GM19372 (cell line): Measurements from ENCODE around the gene CERS3.

ENCODE experiments used
- ATAC-seq: cut with Tn5 transposase; IDR thresholded peaks from one replicate; pipeline ENCODE4 v1.9.1; 2021; ENCODE audit warnings: mild to moderate bottlenecking, low read depth, moderate library complexity; ENCODE audit not compliant: unreplicated experiment

Gene CERS3

DNA sequence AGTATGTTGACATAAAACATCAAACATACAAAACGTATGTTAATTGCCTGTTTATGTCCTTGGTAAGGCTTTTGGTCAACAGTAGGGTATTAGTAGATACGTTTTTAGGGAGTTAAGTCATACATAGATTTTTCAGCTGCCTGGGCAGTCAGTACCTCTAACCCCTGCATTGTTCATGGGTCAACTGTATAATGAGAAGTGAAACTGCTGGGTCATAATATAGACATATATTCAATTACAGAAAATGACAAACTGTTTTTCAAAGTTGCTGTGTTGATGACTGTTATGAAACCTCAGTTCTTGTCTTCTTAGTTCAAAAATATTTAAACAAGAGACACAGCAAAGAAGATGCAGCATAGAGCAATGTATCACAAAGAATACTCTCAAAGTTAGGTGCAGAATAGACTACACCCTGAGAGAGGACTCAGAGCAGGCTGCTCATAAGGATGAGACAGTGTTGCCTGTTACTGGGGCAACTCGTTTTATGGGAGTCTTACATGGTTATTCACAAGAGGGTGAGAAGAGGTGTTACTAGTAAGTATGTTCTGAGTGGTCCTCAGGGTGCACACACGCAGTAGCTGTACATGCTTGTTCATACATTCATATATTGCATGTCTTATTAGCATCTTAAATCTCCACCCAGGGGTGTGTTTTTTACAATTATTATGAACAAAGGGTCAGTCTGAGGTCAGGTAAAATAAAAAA is 133.9 kb downstream of the CERS3 start:
- no peak for ATAC-seq

DNA sequence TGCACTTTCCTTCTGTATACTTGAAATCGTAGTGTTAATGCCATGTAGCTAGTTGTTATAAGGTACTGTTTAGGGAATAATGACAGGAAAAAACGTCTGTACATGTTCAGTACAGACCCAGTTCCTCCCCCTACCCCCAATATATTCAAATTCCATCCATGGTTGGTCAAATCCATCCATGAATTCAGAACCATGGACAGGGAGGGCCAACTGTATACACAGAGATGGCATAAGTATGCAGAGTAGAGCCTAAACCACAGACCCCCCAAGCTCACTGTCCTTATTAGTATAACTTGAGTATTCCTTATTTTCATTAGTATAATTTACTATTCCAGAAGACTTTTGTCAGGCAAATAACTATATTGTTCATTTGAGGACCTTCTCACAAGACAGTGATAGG is 135.7 kb downstream of the CERS3 start:
- ATAC-seq: no peak

DNA sequence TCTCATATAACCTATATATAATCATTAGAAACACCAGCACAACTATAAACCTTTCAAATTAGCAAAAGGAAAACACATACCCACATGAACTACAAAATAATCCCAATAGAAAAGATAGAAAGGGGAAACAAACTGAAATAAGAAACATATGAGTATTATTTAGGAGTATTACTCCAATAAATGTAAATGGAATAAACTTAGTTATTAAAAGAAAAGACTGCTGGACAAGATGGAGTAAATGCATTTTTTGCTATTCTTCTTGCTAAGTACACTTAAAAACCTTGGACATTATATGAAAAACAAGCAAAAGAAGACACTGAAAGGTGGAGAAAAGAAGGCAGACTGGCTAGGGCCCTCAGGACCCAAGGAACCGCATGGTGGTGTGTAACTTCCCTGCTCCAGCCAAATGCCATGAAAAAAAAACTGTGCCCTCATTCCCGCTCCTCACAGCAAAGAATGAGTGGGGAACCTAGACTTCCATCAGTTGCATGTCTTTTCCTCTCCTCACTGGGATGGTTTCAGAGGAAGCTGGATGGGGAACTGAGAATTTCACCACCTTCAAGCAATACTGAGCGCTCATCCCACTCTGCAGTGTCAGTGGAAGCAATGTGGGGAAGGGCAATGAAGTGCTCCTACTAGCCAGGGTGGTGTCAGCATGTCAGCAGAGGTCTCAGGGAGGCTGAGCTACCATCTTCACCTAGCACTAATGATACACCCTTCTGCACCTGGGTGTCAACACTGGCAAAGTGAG is 143.3 kb downstream of the CERS3 start:
- no peak for ATAC-seq

DNA sequence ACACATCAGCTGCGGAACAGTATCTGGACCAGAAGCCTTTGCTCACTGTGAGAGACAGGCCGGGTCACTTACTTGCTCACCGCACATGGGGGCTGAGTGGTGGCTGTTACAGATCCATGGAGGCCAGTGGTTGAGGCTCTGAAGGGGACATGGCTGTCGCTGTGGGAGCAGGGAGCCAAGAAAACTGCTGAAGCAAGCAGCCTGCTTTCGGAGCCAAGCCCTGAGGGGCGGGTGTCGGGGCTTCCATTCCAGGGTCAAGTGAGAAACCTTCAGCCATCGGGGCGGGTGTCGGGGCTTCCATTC is 144.7 kb downstream of the CERS3 start:
- ATAC-seq: no peak

DNA sequence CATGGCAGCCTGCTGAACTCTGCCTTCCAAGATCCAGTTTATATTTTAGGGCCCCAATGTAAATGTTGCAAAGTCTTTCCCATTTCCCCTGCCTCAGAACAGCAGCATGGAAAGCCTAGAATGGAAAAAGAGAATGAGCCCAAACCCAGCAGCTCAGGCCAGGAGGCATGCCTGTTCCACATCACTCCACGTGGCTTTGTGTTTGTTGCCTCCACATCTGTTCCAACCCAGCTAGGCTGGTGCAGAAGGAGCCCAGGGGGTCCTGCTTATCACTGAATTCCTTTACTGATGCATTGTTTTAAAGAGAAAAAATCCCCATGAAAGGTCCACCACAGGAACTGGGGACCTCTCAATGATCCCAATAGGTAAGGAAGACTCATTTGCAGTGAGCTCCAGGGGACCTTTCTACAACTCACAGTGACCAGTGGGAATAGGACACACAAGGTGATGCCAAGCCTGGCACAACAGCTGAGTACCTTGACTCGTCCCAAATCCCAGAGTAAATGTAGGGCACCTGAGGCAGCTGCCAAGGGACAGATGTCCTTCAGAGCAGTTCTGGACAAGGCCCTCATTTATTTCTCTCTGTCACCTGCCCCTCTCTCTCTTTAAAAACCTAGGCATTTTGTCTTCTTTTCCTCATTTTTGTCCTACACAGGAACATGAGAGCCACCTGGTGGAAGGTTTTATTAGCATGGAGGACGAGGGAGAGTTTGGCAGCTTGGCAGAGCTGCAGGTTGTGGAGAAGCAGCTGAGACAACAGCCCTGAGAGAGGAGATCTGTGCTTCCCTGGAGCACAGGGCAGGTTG is 145.2 kb downstream of the CERS3 start:
- no peak for ATAC-seq

DNA sequence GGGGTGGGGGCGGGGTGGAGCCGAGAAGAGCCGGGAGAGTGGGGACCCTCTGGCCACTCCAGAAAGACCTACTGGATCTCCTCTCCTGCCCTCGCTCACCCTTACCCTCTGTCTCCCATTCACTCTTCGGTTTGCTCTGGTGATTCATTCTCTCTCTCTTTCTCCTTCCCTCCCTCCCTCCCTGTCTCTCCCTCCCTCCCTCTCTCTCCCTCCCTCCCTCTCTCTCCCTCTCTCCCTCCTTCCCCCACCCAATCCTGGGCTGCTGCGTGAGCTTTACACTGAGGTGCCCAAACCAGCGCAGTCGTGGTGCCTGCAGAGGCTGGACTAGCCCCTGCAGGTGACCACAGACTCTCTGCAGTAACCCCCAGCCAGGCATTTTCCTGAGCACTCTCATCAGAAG is 154.8 kb downstream of the CERS3 start:
- ATAC-seq: no peak

DNA sequence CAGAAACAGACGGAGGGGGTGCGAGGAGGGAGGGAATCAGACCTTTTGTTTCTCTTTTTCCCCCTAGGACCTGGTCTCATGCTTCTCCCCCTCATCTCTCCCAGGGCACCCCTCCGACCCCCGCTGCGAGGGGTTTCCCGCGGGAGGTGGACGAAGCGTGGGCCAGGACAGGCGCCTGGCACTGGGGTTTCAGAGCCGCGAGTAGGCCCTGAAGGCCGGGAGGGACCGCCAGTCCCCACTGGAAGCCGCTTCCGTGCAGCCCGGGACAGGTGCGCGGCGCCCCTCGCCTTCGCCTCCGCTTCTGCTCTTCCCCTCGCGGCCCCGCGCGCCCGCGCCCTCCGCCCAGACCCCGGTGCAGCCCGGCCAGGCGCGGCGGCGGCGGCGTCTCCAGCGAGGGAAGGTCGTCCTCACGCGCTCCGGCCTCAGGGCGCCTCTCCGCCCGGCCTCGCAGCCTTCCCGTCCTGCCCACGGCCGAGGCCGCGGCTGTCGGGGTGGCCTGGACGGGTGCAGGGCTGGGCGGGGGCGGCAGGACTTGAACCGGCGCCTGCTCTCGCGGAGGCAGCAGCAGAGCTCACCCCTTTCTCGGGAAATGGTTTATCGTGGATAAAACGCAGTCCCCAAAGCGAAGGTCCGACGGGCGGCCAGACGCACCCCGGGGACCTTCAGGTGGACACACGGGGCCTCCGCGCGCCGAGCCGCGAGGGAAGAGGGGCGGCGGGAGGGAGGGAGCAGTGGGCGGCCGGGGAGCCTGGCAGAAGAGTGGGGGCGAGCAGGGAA is 155.4 kb downstream of the CERS3 start:
- ATAC-seq: no peak

DNA sequence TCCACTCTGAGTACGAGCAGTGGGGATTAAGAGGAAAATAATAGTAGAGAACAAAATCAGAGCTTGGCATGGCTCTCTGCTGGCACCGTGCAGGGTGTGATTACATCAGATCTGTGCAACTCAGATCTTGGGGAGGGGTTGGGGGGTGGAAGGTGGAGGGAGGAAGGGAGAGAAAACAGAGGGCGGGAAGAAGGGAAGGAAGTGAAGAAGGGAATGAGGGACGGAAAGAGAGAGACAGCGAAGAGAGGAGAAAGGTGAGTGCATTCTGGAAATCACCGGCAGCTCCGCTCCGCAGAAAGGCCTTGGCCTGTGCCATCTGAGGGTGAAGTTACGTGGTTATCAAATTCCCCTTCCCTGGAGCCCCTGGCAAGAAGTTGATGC is 156.0 kb downstream of the CERS3 start:
- ATAC-seq: no peak

DNA sequence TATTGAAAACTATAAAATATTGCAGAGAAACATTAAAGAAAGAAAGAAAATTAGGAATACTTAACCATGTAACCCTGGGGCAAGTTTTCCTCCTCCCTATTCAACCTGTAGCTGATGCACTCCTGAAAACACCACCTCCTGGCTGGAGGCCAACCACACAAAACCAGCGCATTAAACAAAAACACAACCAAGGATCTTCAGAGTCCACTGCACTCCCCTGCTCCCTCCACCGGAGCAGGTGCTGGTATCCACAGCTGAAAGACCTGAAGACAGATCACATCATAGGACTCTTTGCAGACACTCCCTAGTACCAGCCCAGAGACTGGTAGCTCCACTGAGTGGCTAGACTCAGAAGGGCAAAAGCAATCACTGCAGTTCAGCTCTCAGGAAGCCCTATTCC is 173.4 kb downstream of the CERS3 start:
- no peak for ATAC-seq

DNA sequence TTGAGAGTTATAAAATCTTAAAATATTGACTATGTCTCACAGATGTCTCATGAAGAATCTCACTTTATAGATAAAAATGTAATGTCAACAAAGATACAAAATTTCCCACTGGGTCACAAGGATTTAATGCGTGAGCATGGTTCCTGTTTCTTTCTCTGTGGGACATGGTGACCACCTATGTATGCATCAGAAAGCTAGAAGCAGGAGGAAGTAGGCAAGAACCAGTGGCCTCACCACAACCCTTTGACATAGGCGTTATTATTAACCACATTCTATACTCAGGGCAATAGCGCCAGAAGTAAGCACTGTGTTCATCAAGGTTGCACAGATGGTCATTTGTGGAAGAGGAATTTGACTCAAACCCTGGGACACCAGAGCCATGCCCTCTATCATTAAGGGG is 175.3 kb downstream of the CERS3 start:
- ATAC-seq: no peak

DNA sequence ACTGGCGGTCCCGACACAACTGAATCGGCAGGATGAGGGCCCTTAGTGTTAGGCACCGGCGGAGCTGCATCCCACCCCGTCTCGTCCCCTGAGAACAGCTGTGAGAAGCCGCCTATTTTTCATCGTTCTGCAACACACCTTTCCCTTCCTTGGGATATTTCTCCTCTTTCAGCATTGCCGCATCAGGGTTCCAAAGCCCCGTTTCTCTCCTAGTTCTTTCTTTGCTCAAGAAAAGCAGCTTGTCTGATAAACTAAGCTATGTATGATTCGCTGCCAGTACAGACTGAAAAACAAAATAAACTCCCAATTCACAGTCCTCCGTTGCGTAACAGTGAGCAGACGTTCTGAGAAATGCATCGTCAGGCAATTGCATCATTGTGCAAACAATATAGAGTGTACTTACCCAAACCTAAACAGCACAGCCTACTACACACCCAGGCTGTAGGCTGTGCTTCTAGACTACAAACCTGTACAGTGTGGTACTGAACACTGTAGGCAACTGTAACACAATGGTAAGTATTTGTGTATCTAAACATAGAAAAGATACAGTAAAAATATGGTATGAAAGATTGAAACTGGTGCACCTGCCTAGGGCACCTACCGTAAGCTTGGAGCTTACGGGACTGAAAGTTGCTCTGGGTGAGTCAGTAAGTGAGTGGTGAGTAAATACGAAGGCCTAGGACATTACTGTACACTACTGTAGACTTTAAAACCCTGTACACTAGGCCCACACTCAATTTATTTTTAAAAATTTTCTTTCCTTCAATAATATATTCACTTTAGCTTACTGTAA is 178.1 kb downstream of the CERS3 start:
- peak; percentile 2 for ATAC-seq
